Epithelial cell of esophagus (primary cell): Measurements from ENCODE around the gene ANKRD12.

Source experiments
- DNase-seq: peaks from one replicate; pipeline ENCODE4 v3.0.0; 2010; ENCODE audit warnings: low read depth
- H3K4me3 ChIP-seq: 2 replicates; pipeline ENCODE4 v1.5.1; 2011; ENCODE audit warnings: mild to moderate bottlenecking, low read length, control low read depth
- TF ChIP-seq, protein P1 (sequence below): IDR thresholded peaks from 2 replicates; pipeline ENCODE4 v1.5.1; 2011; ENCODE audit warnings: low read depth, mild to moderate bottlenecking, low read length, control low read depth, inconsistent platforms; ENCODE audit not compliant: insufficient read depth; ENCODE audit errors: missing control alignments

ANKRD12 gene

DNA sequence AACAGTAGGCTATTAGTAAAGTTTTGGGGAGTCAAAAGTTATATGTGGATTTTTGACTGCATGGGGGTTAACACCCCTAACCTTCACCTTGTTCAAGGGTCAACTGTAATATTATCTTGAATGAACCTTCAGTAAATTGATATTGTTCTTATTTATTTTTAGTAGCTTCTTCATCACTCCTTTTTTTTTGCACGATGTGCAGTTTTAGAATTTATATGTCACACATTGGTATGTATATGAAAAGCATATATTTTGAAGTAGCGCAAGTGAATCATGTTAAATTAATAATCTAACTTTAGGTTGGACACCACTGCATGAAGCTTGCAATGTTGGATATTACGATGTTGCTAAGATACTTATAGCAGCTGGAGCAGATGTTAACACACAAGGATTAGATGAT lies 79.9 kb downstream of the ANKRD12 start:
- TF ChIP-seq, protein P1, sequence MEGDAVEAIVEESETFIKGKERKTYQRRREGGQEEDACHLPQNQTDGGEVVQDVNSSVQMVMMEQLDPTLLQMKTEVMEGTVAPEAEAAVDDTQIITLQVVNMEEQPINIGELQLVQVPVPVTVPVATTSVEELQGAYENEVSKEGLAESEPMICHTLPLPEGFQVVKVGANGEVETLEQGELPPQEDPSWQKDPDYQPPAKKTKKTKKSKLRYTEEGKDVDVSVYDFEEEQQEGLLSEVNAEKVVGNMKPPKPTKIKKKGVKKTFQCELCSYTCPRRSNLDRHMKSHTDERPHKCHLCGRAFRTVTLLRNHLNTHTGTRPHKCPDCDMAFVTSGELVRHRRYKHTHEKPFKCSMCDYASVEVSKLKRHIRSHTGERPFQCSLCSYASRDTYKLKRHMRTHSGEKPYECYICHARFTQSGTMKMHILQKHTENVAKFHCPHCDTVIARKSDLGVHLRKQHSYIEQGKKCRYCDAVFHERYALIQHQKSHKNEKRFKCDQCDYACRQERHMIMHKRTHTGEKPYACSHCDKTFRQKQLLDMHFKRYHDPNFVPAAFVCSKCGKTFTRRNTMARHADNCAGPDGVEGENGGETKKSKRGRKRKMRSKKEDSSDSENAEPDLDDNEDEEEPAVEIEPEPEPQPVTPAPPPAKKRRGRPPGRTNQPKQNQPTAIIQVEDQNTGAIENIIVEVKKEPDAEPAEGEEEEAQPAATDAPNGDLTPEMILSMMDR = no peak
- H3K4me3 ChIP-seq = no peak overlapping the region
- DNase-seq = no peak

DNA sequence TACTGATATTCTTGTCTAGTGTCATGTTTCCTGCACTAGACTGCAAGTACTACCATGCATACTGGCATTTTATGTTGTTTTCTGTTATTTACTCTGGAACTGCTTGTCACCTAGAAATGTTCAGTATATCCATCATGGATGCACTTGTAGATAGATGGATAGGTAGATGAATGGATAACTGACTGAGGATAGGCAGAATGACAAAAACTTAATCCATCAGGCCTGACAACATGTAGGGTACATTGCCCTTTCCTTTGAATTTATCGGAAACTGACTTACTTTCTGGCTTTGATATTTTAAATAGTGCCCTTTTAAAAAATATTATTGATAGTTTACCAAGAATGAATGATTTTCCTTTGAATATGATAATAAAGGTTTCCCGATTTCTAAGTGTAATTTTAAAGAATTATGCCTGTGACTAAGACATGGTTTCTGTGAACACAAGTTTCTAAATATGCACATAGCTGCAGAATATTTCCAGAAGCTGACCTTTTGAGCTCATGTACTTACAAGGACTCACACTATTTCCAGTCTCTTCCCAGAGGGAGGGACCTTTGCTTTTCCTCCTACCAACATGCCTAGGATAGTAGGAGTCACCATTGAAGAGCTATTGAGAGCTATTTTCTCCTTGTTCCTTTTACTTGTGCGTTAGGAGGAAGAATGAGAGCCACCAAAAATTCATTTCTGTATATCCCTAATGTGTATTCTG lies 81.3 kb downstream of the ANKRD12 start:
- TF ChIP-seq, protein P1 = no peak
- no peak overlapping the region for H3K4me3 ChIP-seq
- no peak for DNase-seq

DNA sequence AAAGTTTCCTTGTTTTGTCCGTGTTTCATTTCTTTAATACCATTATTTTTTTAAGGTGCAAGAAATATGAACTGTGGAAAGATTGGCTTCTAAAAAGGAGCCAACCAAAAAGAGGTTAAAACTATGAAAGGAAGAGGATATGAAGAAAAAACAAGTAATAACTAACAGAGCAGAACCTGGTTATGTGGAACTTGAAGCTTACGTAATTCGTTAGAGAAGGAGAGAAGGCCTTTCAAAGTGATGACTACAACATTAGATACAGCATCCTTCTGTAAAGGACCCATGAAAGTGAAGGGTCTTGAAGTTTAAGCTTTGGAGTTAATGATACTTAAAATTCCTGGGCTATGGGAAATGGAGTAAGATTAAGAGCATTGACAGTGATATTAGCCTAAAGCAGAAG lies 84.5 kb downstream of the ANKRD12 start:
- TF ChIP-seq, protein P1 = no peak
- no peak overlapping the region for H3K4me3 ChIP-seq
- no peak for DNase-seq

DNA sequence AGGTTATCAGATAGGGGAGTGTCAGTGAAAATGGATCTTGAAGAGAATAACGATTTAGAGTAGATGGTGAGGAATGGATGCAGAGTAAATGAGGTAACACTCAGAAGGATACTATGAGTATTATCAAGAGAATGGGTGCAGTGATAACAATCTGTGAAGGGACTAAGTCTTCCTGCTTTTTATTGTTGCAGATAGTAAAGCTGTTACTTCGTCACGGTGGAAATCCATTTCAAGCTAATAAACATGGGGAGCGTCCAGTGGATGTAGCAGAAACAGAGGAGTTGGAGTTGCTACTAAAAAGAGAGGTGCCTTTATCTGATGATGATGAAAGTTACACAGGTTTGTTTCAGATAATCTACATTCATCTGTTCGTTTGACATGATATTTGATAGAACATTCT lies 85.1 kb downstream of the ANKRD12 start:
- DNase-seq = no peak
- TF ChIP-seq, protein P1 = no peak
- no peak overlapping the region for H3K4me3 ChIP-seq

DNA sequence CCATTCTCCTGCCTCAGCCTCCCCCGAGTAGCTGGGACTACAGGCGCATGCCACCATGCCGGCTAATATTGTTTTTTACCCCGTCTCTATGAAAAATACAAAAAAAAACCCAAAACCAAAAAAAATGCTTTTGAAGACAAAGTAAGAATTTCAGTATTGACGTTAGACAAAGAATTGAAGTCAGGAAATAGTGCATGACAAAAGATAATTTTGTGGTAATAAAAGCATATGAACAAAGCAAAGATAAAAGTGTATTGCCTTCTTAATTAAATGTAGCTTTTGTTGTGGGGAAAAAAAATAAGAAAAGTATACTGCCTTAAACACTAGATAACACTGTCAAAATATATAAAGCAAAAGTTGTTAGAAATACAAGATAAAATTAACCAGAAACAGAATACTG lies 86.8 kb downstream of the ANKRD12 start:
- DNase-seq = no peak
- TF ChIP-seq, protein P1 = no peak
- no peak overlapping the region for H3K4me3 ChIP-seq

DNA sequence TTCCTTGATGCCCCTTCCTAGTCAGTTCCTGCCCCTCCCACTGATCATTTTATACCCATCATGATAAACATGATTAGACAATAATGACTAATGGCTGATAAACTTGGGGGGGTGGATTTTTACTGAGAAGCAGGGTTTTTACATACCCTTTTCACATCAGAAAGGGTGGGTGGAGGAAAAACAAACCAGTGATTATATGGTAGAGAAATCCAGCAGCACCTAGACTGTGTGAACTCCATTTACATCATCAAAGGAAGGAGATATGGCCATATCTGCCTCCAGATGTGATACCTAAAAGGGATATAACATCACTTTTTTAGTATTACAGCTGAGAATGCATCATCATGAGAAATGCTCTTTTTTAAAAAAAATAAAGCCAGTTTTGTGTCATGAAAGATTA lies 89.9 kb downstream of the ANKRD12 start:
- TF ChIP-seq, protein P1 = no peak
- H3K4me3 ChIP-seq = no peak overlapping the region
- no peak for DNase-seq

DNA sequence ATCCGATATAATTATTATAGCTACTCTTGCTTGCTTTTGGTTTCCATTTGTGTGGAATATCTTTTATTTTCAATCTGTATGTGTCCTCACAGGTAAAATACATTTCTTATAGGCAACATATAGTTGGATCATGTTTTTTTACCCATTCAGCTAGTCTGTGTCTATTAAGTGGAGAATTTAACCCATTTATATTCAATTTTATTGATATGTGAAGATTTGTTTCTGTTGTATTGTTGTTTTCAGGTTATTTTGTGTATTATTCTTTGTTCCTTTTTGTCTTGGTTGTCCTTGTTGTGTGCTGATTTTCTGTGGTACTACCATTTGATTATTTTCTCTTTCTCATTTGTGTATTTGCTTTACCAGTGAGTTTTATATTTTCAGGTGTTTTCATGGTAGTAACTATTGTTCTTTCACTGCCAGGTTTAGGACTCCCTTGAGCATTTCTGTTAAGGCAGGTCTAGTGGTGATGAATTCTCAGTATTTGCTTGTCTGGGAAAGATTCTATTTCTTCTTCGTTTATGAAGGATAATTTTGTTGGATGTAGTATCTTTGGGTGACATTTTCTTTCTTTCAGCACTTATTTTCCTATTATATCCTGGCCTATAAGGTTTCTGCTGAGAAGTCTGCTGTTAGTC lies 95.4 kb downstream of the ANKRD12 start:
- H3K4me3 ChIP-seq = no peak overlapping the region
- TF ChIP-seq, protein P1 = no peak
- no peak for DNase-seq
